ENCODE results near the gene NEK1. TPM values are rescaled to one million over a fixed set of nuclear protein-coding genes. Genes with fewer than 3 reads are reported as not detected.
A peak's percentile ranks its signal among the peaks of the same experiment; 100 is the strongest.

The NEK1 gene
- 9.1 TPM for total RNA-seq
- long read RNA-seq, partial matches to known transcripts: 16 of 19 reads
- long read RNA-seq, other reads (novel, unspliced or antisense): 3 of 19 reads

- DNase-seq (ENCODE audit: low spot score): peak; percentile 95
Measured at GRCh38 chr4:169611991-169612870, at the start of gene NEK1. TSS of gene NEK1 (minus strand) at chr4:169612583. CDS start at chr4:169602630, 9,953 bp downstream.

- DNase-seq (ENCODE audit: low spot score): no peak
Measured at GRCh38 chr4:169661761-169662160, 49.4 kb upstream of the NEK1 start.

GRCh38 chr4:169660929-169661328 lies 48.5 kb upstream of the NEK1 start:
- DNase-seq (ENCODE audit: low spot score): no peak

GRCh38 chr4:169659716-169660670 lies 47.6 kb upstream of the NEK1 start:
- no peak for DNase-seq (ENCODE audit: low spot score)

GRCh38 chr4:169658975-169659715 lies 46.8 kb upstream of the NEK1 start:
- DNase-seq (ENCODE audit: low spot score): no peak

- no peak for DNase-seq (ENCODE audit: low spot score)
Measured at GRCh38 chr4:169658196-169658595, 45.8 kb upstream of the NEK1 start.

- DNase-seq (ENCODE audit: low spot score): no peak
Measured at GRCh38 chr4:169657470-169658107, 45.2 kb upstream of the NEK1 start.

GRCh38 chr4:169655401-169655800 lies 43.0 kb upstream of the NEK1 start:
- DNase-seq (ENCODE audit: low spot score): no peak

- no peak for DNase-seq (ENCODE audit: low spot score)
Measured at GRCh38 chr4:169652535-169652934, 40.2 kb upstream of the NEK1 start.

GRCh38 chr4:169650227-169650936 lies 38.0 kb upstream of the NEK1 start:
- no peak for DNase-seq (ENCODE audit: low spot score)

- DNase-seq (ENCODE audit: low spot score): no peak
Measured at GRCh38 chr4:169649545-169650226, 37.3 kb upstream of the NEK1 start.

GRCh38 chr4:169645627-169646026 lies 33.2 kb upstream of the NEK1 start:
- DNase-seq (ENCODE audit: low spot score): no peak

- DNase-seq (ENCODE audit: low spot score): no peak
Measured at GRCh38 chr4:169644802-169645201, 32.4 kb upstream of the NEK1 start.

- DNase-seq (ENCODE audit: low spot score): no peak
Measured at GRCh38 chr4:169640261-169640870, 28.0 kb upstream of the NEK1 start.

GRCh38 chr4:169634975-169635374 lies 22.6 kb upstream of the NEK1 start:
- no peak for DNase-seq (ENCODE audit: low spot score)

GRCh38 chr4:169632896-169633295 lies 20.5 kb upstream of the NEK1 start:
- DNase-seq (ENCODE audit: low spot score): no peak

- no peak for DNase-seq (ENCODE audit: low spot score)
Measured at GRCh38 chr4:169630069-169630468, 17.7 kb upstream of the NEK1 start.

GRCh38 chr4:169628579-169628978 lies 16.2 kb upstream of the NEK1 start:
- DNase-seq (ENCODE audit: low spot score): no peak

- DNase-seq (ENCODE audit: low spot score): no peak
Measured at GRCh38 chr4:169627307-169627706, 14.9 kb upstream of the NEK1 start.
